AG10803 (cell line): Measurements from ENCODE around the gene CHKA.
A peak's percentile ranks its signal among the peaks of the same experiment; 100 is the strongest.

Source experiments
- DNase-seq: peaks from one replicate; pipeline ENCODE4 v3.0.0; 2010; ENCODE audit warnings: low read depth
- H3K4me3 ChIP-seq: 2 replicates; pipeline ENCODE4 v1.5.1; 2011; ENCODE audit warnings: mild to moderate bottlenecking, low read length, control low read depth
- CTCF ChIP-seq: conservative IDR thresholded peaks from 2 replicates; pipeline ENCODE4 v1.5.1; 2011; ENCODE audit warnings: mild to moderate bottlenecking, low read length, control low read depth, inconsistent platforms

The CHKA gene

GRCh38 chr11:68117853-68118470 lies 3.2 kb downstream of the CHKA start:
- H3K4me3 ChIP-seq: no peak overlapping the region
- no peak for DNase-seq
- TF ChIP-seq CTCF: no peak

DNA sequence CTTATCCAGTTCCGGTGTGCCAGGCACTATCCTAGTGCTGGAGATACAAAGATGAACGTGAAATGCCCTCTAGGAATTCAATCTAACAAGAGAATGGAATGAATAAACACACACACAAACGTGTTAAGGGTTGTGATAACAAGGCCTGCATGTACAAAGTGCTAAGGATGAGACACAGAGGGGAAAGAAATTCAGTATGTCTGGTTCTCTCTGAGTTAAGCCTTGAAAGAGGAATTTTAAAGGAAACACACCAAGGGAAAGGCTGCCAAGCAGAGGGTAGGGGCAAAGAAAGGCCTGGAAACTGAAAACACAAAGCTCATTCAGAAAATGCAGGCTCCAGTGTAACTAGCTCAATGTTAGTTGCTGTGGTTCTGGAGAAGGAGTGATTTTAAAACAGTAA lies 4.2 kb downstream of the CHKA start:
- H3K4me3 ChIP-seq: no peak overlapping the region
- TF ChIP-seq CTCF: no peak
- no peak for DNase-seq

DNA sequence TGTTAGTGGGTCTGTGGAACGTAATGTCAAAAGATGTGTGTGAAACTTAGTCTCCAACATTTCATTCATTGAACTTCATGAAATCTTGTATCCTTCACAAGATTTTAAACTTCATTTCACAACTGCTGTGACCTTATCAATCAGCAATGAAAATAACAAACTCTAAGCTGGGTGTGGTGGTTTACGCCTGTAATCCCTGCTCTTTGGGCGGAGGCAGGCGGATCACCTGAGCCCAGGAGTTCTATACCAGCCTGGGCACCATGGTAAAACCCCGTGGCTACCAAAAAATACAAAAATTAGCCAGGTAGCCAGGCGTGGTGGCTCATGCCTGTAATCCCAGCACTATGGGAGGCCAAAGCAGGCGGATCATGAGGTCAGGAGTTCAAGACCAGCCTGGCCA lies 5.1 kb downstream of the CHKA start:
- no peak for DNase-seq
- no peak overlapping the region for H3K4me3 ChIP-seq
- TF ChIP-seq CTCF: no peak

DNA sequence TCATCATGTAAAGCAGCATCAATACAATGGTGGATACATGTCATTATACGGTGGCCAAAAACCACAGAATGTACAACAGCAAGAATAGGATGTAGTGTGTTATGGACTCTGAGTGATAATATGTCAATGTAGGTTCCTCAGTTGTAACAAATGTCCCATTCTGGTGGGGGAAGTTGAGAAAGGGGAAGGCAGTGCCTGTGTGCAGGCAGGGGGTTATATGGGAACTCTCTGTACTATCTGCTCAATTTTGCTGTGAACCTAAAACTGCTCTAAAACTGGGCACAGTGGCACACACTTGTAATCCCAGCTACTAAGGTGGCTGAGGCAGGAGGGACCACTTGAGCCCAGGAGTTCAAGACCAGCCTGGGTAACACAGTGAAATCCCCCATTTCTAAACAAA lies 5.9 kb downstream of the CHKA start:
- no peak overlapping the region for H3K4me3 ChIP-seq
- TF ChIP-seq CTCF: no peak
- DNase-seq: no peak

- H3K4me3 ChIP-seq: no peak overlapping the region
- TF ChIP-seq CTCF: peak; percentile 28
- DNase-seq: peak; percentile 47
Observed at GRCh38 chr11:68113986-68114385, 7.2 kb downstream of the CHKA start.

DNA sequence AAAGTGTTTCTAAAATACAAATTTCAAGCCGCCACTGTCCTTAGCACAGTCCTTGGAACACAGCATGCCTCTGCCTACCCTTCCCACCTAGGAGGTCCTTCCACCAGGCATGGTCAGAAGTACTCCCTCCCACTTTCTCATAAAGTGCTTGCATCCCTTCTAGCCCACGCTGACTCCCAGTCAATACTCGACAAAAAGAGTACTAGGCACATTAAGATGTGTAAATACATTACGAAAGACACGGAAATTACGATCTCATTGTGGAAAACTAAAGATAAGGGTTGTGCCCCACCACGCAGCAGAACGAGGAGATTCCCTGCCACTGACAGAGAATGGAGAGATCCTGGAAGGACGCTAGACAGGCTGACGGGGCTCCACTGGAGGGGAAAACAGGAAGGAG lies 13.5 kb downstream of the CHKA start:
- TF ChIP-seq CTCF: no peak
- no peak for DNase-seq
- H3K4me3 ChIP-seq: no peak overlapping the region

DNA sequence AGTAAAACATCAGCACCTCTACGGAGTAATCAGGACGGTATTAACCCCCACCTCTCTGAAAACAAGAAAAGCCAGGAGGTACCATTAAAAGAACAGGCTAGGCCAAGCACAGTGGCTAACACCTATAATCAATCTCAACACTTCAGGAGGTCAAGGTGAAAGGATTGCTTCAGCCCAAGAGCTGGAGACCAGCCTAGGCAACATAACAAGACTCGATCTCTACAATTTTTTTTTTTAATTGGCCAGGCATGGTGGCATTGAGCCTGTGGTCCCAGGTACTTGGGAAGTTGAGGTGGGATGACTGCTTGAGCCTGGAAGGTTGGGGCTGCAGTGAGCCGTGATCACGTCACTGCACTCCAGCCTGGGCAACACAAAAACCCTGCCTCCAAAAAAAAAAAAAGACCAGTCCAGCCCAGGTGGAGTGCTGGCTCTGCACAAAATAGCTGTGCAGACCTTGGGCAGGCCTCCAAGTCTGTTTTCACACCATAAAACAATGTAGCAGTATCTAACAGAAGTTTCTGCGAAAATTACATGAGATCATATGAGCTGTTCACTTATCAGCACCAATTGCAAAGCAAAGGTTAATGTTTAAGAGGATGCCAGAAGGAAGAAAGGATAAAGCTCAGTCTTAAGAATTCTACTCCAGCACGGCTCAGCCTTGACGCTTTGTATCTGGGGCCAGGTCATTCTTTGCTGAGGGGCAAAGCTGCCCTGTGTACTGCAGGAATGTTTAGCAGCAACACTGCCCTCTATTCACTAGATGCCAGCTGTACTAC lies 14.8 kb downstream of the CHKA start:
- H3K4me3 ChIP-seq: no peak overlapping the region
- DNase-seq: no peak
- TF ChIP-seq CTCF: no peak
